Mucosa of descending colon (tissue), 3 donors: ENCODE results near the gene SELPLG. TPM values are rescaled to one million over a fixed set of nuclear protein-coding genes. Genes with fewer than 3 reads are reported as not detected.
A peak's percentile ranks its signal among the peaks of the same experiment; 100 is the strongest.
"Not testable (repeated sequence)": the region's sequence is repeated elsewhere in the genome, so short reads cannot be mapped to it uniquely, and the experiment has no call there.

ENCODE experiments used
- ATAC-seq: fragments of 200-7000 bp; cut with Tn5 transposase; one replicate; pipeline ENCODE4 v1.9.1; 2020; ENCODE audit warnings: mild to moderate bottlenecking, moderate library complexity
- DNase-seq, 3 donors: peaks; one replicate each; pipeline ENCODE4 v3.0.0-alpha.2; 2020
- H3K36me3 ChIP-seq: fragments of 200-600 bp; one replicate; pipeline ENCODE4 v1.8.0; 2021; ENCODE audit warnings: low read depth, mild to moderate bottlenecking
- H3K4me1 ChIP-seq: fragments of 200-600 bp; one replicate; pipeline ENCODE4 v1.8.0; 2021; ENCODE audit warnings: low read depth, mild to moderate bottlenecking
- H3K4me3 ChIP-seq: fragments of 200-600 bp; one replicate; pipeline ENCODE4 v1.8.0; 2021; ENCODE audit warnings: mild to moderate bottlenecking
- H3K9me3 ChIP-seq: fragments of 200-600 bp; one replicate; pipeline ENCODE4 v1.8.0; 2021; ENCODE audit warnings: mild to moderate bottlenecking
- CTCF ChIP-seq: fragments of 200-600 bp; IDR thresholded peaks from one replicate; pipeline ENCODE4 v1.8.0; 2022; ENCODE audit warnings: antibody characterized with exemption, mild to moderate bottlenecking
- intact Hi-C, 2 donors: fragments of 100-400 bp; cut with DNase I in 1 of 2; cut with micrococcal nuclease in 1 of 2; formaldehyde crosslinking; loops; one replicate each; pipeline versions ENCODE4 v1.11.0 to v1.11.1; 2022; cut with DNase I, micrococcal nuclease
- total RNA-seq, 3 donors: library from RNA; stranded (reverse); fragmentation: NEBNext Ultra II Directional in 2 of 3; extraction: Animal tissue kit (Norgen Biotek cat#: 25700) in 2 of 3; gene quantifications; one replicate each; pipeline versions ENCODE4 v1.2.1 to v1.2.4, GENCODE V29; 2021 to 2023
- donor health status: DM: no; HTN: no; CAD: no; lungs with moderate emphysema.
- donor health status: DM: no; HTN: no; CAD: no.
- donor health status: DM: no; HTN: yes; CAD: no.

Gene SELPLG
- total RNA-seq, 3 donors from 2014 or later, result 3.3 to 6.5 (median 6.0) TPM

- no peak for TF ChIP-seq CTCF
- no peaks in the 10 kb centered on the region for H3K36me3 ChIP-seq
- H3K4me3 ChIP-seq, result no peak overlapping the region
- peaks cover 3% of the 10 kb centered on the region for H3K4me1 ChIP-seq
- intact Hi-C loops, result loop anchor here (2.0 to 10.0 kb wide), 2 partner anchors 61 to 139 kb away; no protein-coding TSS in a partner anchor
- no peaks in the 10 kb centered on the region for H3K9me3 ChIP-seq
- ATAC-seq (no peak), DNase-seq (no peak)
These were observed 29.8 kb upstream of the SELPLG start for GRCh38 chr12:108663324-108664015.

- ATAC-seq, H3K4me3 ChIP-seq, H3K36me3 ChIP-seq, H3K9me3 ChIP-seq, DNase-seq, intact Hi-C loops, H3K4me1 ChIP-seq: not testable (repeated sequence)
These were observed 24.4 kb upstream of the SELPLG start for GRCh38 chr12:108658115-108658514.

- ATAC-seq (peak; percentile 85), DNase-seq (peak in 2 of 3 donors; percentile 37 to 65)
- Histone ChIP-seq H3K4me1 (peaks cover 4% of the 10 kb centered on the region), H3K36me3 (no peaks in the 10 kb centered on the region), H3K9me3 (no peaks in the 10 kb centered on the region), H3K4me3 (no peak overlapping the region)
- intact Hi-C loops, result no loop called here
- TF ChIP-seq CTCF, result no peak
These were observed 23.5 kb upstream of the SELPLG start for GRCh38 chr12:108657130-108657745.

GRCh38 chr12:108656247-108656646, 22.6 kb upstream of the SELPLG start:
- DNase-seq, H3K9me3 ChIP-seq, H3K4me3 ChIP-seq, H3K4me1 ChIP-seq, H3K36me3 ChIP-seq, ATAC-seq, intact Hi-C loops: not testable (repeated sequence)

- H3K4me1 ChIP-seq, H3K9me3 ChIP-seq, ATAC-seq, DNase-seq, H3K36me3 ChIP-seq, H3K4me3 ChIP-seq, intact Hi-C loops: not testable (repeated sequence)
These were observed 22.1 kb upstream of the SELPLG start for GRCh38 chr12:108655812-108656175.

GRCh38 chr12:108654622-108655021, 20.9 kb upstream of the SELPLG start:
- intact Hi-C loops, H3K4me1 ChIP-seq, H3K36me3 ChIP-seq, H3K4me3 ChIP-seq, ATAC-seq, DNase-seq, H3K9me3 ChIP-seq: not testable (repeated sequence)

GRCh38 chr12:108653922-108654321, 20.2 kb upstream of the SELPLG start:
- no peak for TF ChIP-seq CTCF
- DNase-seq, result no peak
- no peak for ATAC-seq
- Histone ChIP-seq H3K36me3 (no peaks in the 10 kb centered on the region), H3K4me1 (peaks cover 4% of the 10 kb centered on the region), H3K4me3 (no peak overlapping the region), H3K9me3 (no peaks in the 10 kb centered on the region)
- intact Hi-C loops, result no loop called here
